H9 (cell line): Measurements from ENCODE around the gene ARFGEF2. TPM values are rescaled to one million over a fixed set of nuclear protein-coding genes. Genes with fewer than 3 reads are reported as not detected.

Experiments used
- DNase-seq: peaks from one replicate; pipeline ENCODE4 v3.0.0-alpha.2; 2017
- H2AFZ ChIP-seq: one replicate; pipeline ENCODE4 v1.6.1; 2013; ENCODE audit warnings: mild to moderate bottlenecking, low read length, control low read depth, moderate library complexity
- H2AK5ac ChIP-seq: 2 replicates; pipeline ENCODE4 v1.6.1; 2013; ENCODE audit warnings: low read length, control low read depth, mixed read lengths; ENCODE audit not compliant: insufficient read length
- H2BK120ac ChIP-seq: one replicate; pipeline ENCODE4 v1.6.1; 2013; ENCODE audit warnings: low read depth, mild to moderate bottlenecking, low read length, control low read depth, inconsistent platforms; ENCODE audit not compliant: poor library complexity, severe bottlenecking
- H2BK12ac ChIP-seq: 2 replicates; pipeline ENCODE4 v1.6.1; 2013; ENCODE audit warnings: low read length, control low read depth, mixed read lengths, low read depth; ENCODE audit not compliant: insufficient read length
- H2BK15ac ChIP-seq: 2 replicates; pipeline ENCODE4 v1.6.1; 2013; ENCODE audit warnings: low read depth, low read length, control low read depth
- H2BK20ac ChIP-seq: one replicate; pipeline ENCODE4 v1.6.1; 2013; ENCODE audit warnings: low read depth, mild to moderate bottlenecking, low read length, control low read depth, inconsistent platforms; ENCODE audit not compliant: poor library complexity, severe bottlenecking
- H2BK5ac ChIP-seq: 2 replicates; pipeline ENCODE4 v1.6.1; 2013; ENCODE audit warnings: low read length, control low read depth, mixed read lengths; ENCODE audit not compliant: insufficient read length
- H3K14ac ChIP-seq: 2 replicates; pipeline ENCODE4 v1.6.1; 2013; ENCODE audit warnings: low read length, control low read depth; ENCODE audit not compliant: insufficient read depth
- H3K18ac ChIP-seq: 2 replicates; pipeline ENCODE4 v1.6.1; 2013; ENCODE audit warnings: low read depth, mild to moderate bottlenecking, mixed read lengths, low read length, control low read depth; ENCODE audit not compliant: insufficient read length
- H3K23ac ChIP-seq: 2 replicates; pipeline ENCODE4 v1.6.1; 2013; ENCODE audit warnings: low read length, control low read depth, mixed read lengths, low read depth; ENCODE audit not compliant: insufficient read length
- H3K23me2 ChIP-seq: 2 replicates; pipeline ENCODE4 v1.6.1; 2013; ENCODE audit warnings: low read depth, mild to moderate bottlenecking, mixed read lengths, low read length, control low read depth; ENCODE audit not compliant: insufficient read length, poor library complexity, severe bottlenecking
- H3K27ac ChIP-seq: 2 replicates; pipeline ENCODE4 v1.5.1; 2013; ENCODE audit warnings: low read length, control low read depth, mixed read lengths, low read depth; ENCODE audit not compliant: insufficient read length
- H3K27me3 ChIP-seq: 2 replicates; pipeline ENCODE4 v1.6.1; 2013; ENCODE audit warnings: low read length, control low read depth, inconsistent platforms; ENCODE audit not compliant: insufficient read depth
- H3K4ac ChIP-seq: 2 replicates; pipeline ENCODE4 v1.6.1; 2013; ENCODE audit warnings: low read depth, mild to moderate bottlenecking, control low read depth, inconsistent platforms, low read length, moderate library complexity
- H3K4me1 ChIP-seq: 2 replicates; pipeline ENCODE4 v1.6.1; 2013; ENCODE audit warnings: low read length, control low read depth, inconsistent platforms; ENCODE audit not compliant: insufficient read depth
- H3K4me2 ChIP-seq: 2 replicates; pipeline ENCODE4 v1.6.1; 2013; ENCODE audit warnings: low read length, control low read depth, mixed read lengths; ENCODE audit not compliant: insufficient read length, insufficient read depth
- H3K56ac ChIP-seq: 2 replicates; pipeline ENCODE4 v1.6.1; 2013; ENCODE audit warnings: low read depth, mild to moderate bottlenecking, mixed read lengths, low read length, control low read depth; ENCODE audit not compliant: insufficient read length
- H3K79me1 ChIP-seq: 2 replicates; pipeline ENCODE4 v1.6.1; 2013; ENCODE audit warnings: low read depth, mild to moderate bottlenecking, moderate library complexity, low read length, control low read depth, inconsistent platforms; ENCODE audit not compliant: insufficient read depth, poor library complexity, severe bottlenecking
- H3K79me2 ChIP-seq: 2 replicates; pipeline ENCODE4 v1.6.1; 2013; ENCODE audit warnings: low read length, control low read depth, inconsistent platforms; ENCODE audit not compliant: insufficient read depth
- H3K9ac ChIP-seq: 2 replicates; pipeline ENCODE4 v1.6.1; 2013; ENCODE audit warnings: low read length, control low read depth, mixed read lengths; ENCODE audit not compliant: insufficient read length; ENCODE audit errors: extremely low read depth
- H3K9me3 ChIP-seq: one replicate; pipeline ENCODE4 v1.6.1; 2013; ENCODE audit warnings: low read depth, low read length, inconsistent platforms; ENCODE audit not compliant: control insufficient read depth
- H3T11ph ChIP-seq: one replicate; pipeline ENCODE4 v1.6.1; 2013; ENCODE audit warnings: mild to moderate bottlenecking, low read length, control low read depth, inconsistent platforms
- H4K20me1 ChIP-seq: one replicate; pipeline ENCODE4 v1.6.1; 2013; ENCODE audit not compliant: control insufficient read depth, insufficient read length, insufficient read depth
- H4K5ac ChIP-seq: 2 replicates; pipeline ENCODE4 v1.6.1; 2013; ENCODE audit warnings: low read depth, mild to moderate bottlenecking, mixed read lengths, low read length, control low read depth; ENCODE audit not compliant: insufficient read length
- H4K8ac ChIP-seq: replicated peaks from 2 replicates; pipeline ENCODE4 v1.6.1; 2013; ENCODE audit warnings: low read length, control low read depth, mixed read lengths, low read depth; ENCODE audit not compliant: insufficient read length
- H4K91ac ChIP-seq: 2 replicates; pipeline ENCODE4 v1.6.1; 2013; ENCODE audit warnings: low read depth, mild to moderate bottlenecking, moderate library complexity, mixed read lengths, low read length, control low read depth; ENCODE audit not compliant: insufficient read length
- H3K27ac Mint-ChIP-seq, 3 experiments: 2 replicates in 2 of 3; 3 replicates in 1 of 3; pipeline ENCODE4 v1.8.0; 2020 to 2021; ENCODE audit warnings: mixed read lengths in 3 of 3, mild to moderate bottlenecking in 1 of 3, moderate library complexity in 1 of 3
- H3K27me3 Mint-ChIP-seq: 2 replicates; pipeline ENCODE4 v1.8.0; 2021; ENCODE audit warnings: low read depth, mild to moderate bottlenecking, moderate library complexity, mixed read lengths
- H3K36me3 Mint-ChIP-seq, 3 experiments: 2 replicates in 2 of 3; 3 replicates in 1 of 3; pipeline ENCODE4 v1.8.0; 2020 to 2021; ENCODE audit warnings: low read depth in 3 of 3, mixed read lengths in 3 of 3; ENCODE audit not compliant: insufficient read depth in 1 of 3
- H3K4me1 Mint-ChIP-seq, 2 experiments: 2 replicates each; pipeline ENCODE4 v1.8.0; 2020; ENCODE audit warnings: mixed read lengths in 2 of 2
- H3K4me3 Mint-ChIP-seq, 2 experiments: 2 replicates in 1 of 2; 3 replicates in 1 of 2; pipeline ENCODE4 v1.8.0; 2020 to 2021; ENCODE audit warnings: mild to moderate bottlenecking in 2 of 2, mixed read lengths in 2 of 2, moderate library complexity in 1 of 2
- H3K9me3 Mint-ChIP-seq, 2 experiments: 2 replicates in 1 of 2; 3 replicates in 1 of 2; pipeline ENCODE4 v1.8.0; 2020; ENCODE audit warnings: mild to moderate bottlenecking in 2 of 2, mixed read lengths in 2 of 2, moderate library complexity in 1 of 2
- CTCF ChIP-seq: fragments of 200-600 bp; sonication (generic); conservative IDR thresholded peaks from 3 replicates; pipeline ENCODE4 v1.8.0; 2021; ENCODE audit warnings: antibody characterized with exemption, mild to moderate bottlenecking
- WGBS: extraction: QIAGEN DNeasy Blood & Tissue Kit; methylation state at CpG from one replicate; pipeline ENCODE4 v1.1.7; 2013; ENCODE audit warnings: missing lambda C conversion rate, low lambda C conversion rate, mixed read lengths; ENCODE audit not compliant: insufficient read length; ENCODE audit errors: extremely low coverage; 5-methylcytosine and 5-hydroxymethylcytosine counted together
- total RNA-seq: library from RNA; stranded (reverse); gene quantifications from 2 replicates; pipeline ENCODE4 v1.2.1, GENCODE V29; 2021

ARFGEF2 gene
- total RNA-seq, 1 experiment from 2014 or later: 16.6 TPM

GRCh38 chr20:48949304-48950170, 28.0 kb downstream of the ARFGEF2 start:
- H3K27ac Mint-ChIP-seq: peak overlapping the region in 2 of 3 experiments; percentile 24 to 49; a peak in 1 of 7 replicates
- WGBS: no CpG with 5 or more reads among the region's 7 CpGs
- no peak overlapping the region for H4K91ac ChIP-seq
- no peak overlapping the region for H2AFZ ChIP-seq
- H3K56ac ChIP-seq: no peak overlapping the region
- H2BK12ac ChIP-seq: no peak overlapping the region
- no peak overlapping the region for H3K4me2 ChIP-seq
- H3K14ac ChIP-seq: no peak overlapping the region
- no peaks in the 10 kb centered on the region for H3K27me3 Mint-ChIP-seq
- H3K4ac ChIP-seq: no peak overlapping the region
- H3K23me2 ChIP-seq: no peaks in the 10 kb centered on the region
- no peak overlapping the region for H2BK120ac ChIP-seq
- H3K23ac ChIP-seq: no peak overlapping the region
- no peak overlapping the region for H3K18ac ChIP-seq
- no peak overlapping the region for H4K8ac ChIP-seq
- H4K5ac ChIP-seq: no peak overlapping the region
- no peak overlapping the region for H3T11ph ChIP-seq
- H3K36me3 Mint-ChIP-seq: peaks cover 5 to 42% (median 30%) of the 10 kb centered on the region in 3 experiments; a peak in 6 of 7 replicates
- peak; percentile 42 for DNase-seq
- peaks cover 3 to 13% of the 10 kb centered on the region in 2 experiments; a peak in 1 of 4 replicates for H3K4me1 Mint-ChIP-seq
- no peak overlapping the region for H2BK20ac ChIP-seq
- no peaks in the 10 kb centered on the region for H3K4me1 ChIP-seq
- H3K79me2 ChIP-seq: no peaks in the 10 kb centered on the region
- no peaks in the 10 kb centered on the region for H3K27me3 ChIP-seq
- no peaks in the 10 kb centered on the region for H3K9me3 ChIP-seq
- H3K27ac ChIP-seq: no peak overlapping the region
- no peak overlapping the region for H2AK5ac ChIP-seq
- H3K9ac ChIP-seq: no peak overlapping the region
- H2BK5ac ChIP-seq: no peak overlapping the region
- H2BK15ac ChIP-seq: no peak overlapping the region
- H4K20me1 ChIP-seq: no peaks in the 10 kb centered on the region
- H3K9me3 Mint-ChIP-seq: no peaks in the 10 kb centered on the region
- H3K4me3 Mint-ChIP-seq: no peak overlapping the region
- TF ChIP-seq CTCF: peak; percentile 59
- H3K79me1 ChIP-seq: no peaks in the 10 kb centered on the region
